HEK293 (cell line): ENCODE results near the gene RPGR.

Source experiments
- CTCF ChIA-PET: fragments of 350-600 bp; formaldehyde crosslinking; extraction: SDS; loops from one replicate; lab custom pipeline; 2021; ENCODE audit warnings: antibody characterized with exemption; lab: Yijun Ruan, JAX
- POLR2A ChIA-PET: fragments of 300-600 bp; formaldehyde crosslinking; extraction: SDS; loops from one replicate; lab custom pipeline; 2020; ENCODE audit warnings: antibody characterized with exemption, inconsistent platforms; lab: Yijun Ruan, JAX
- H3K27ac ChIP-seq: fragments of 200-500 bp; sonication (Bioruptor generic); 2 replicates; pipeline ENCODE4 v1.5.1; 2014; ENCODE audit warnings: low read depth, low read length, control low read depth, inconsistent platforms; ENCODE audit errors: extremely low read depth
- H3K36me3 ChIP-seq, 2 experiments: fragments of 200-500 bp in 1 of 2; sonication (Bioruptor generic) in 1 of 2; 1 replicate in 1 of 2; 2 replicates in 1 of 2; pipeline ENCODE4 v1.5.1; 2014 to 2017; ENCODE audit warnings: inconsistent platforms in 2 of 2, low read length in 2 of 2; ENCODE audit not compliant: control insufficient read depth in 2 of 2, insufficient read depth in 1 of 2
- H3K4me1 ChIP-seq: fragments of 200-500 bp; sonication (Bioruptor generic); 2 replicates; pipeline ENCODE4 v1.5.1; 2014; ENCODE audit warnings: mild to moderate bottlenecking, low read length, inconsistent platforms; ENCODE audit not compliant: control insufficient read depth, insufficient read depth
- H3K4me3 ChIP-seq: 2 replicates; pipeline ENCODE4 v1.5.1; 2011; ENCODE audit warnings: low read depth, mild to moderate bottlenecking, control low read depth, low read length, moderate library complexity
- H3K9me3 ChIP-seq: fragments of 200-500 bp; sonication (Bioruptor generic); 2 replicates; pipeline ENCODE4 v1.5.1; 2014; ENCODE audit warnings: low read depth, low read length, inconsistent platforms; ENCODE audit not compliant: control insufficient read depth, insufficient read depth
- BCL6B ChIP-seq: fragments of 450-650 bp; formaldehyde crosslinking; IDR thresholded peaks from 2 replicates; pipeline ENCODE4 v1.5.1; 2017; ENCODE audit warnings: missing biosample characterization, missing genetic modification characterization
- MYNN ChIP-seq: fragments of 450-650 bp; formaldehyde crosslinking; IDR thresholded peaks from 2 replicates; pipeline ENCODE4 v1.5.1; 2016; ENCODE audit warnings: missing biosample characterization, missing genetic modification characterization, borderline replicate concordance
- PRDM6 ChIP-seq: fragments of 450-650 bp; formaldehyde crosslinking; IDR thresholded peaks from 2 replicates; pipeline ENCODE4 v1.5.1; 2017; ENCODE audit warnings: missing biosample characterization, missing genetic modification characterization
- RBAK ChIP-seq: fragments of 450-650 bp; formaldehyde crosslinking; IDR thresholded peaks from 2 replicates; pipeline ENCODE4 v1.5.1; 2016; ENCODE audit warnings: missing biosample characterization, missing genetic modification characterization
- ZBTB1 ChIP-seq: fragments of 450-650 bp; formaldehyde crosslinking; IDR thresholded peaks from 2 replicates; pipeline ENCODE4 v1.5.1; 2016; ENCODE audit warnings: missing biosample characterization, missing genetic modification characterization
- ZBTB17 ChIP-seq: fragments of 450-650 bp; formaldehyde crosslinking; IDR thresholded peaks from 2 replicates; pipeline ENCODE4 v1.5.1; 2016; ENCODE audit warnings: missing biosample characterization, missing genetic modification characterization
- ZBTB21 ChIP-seq: fragments of 450-650 bp; formaldehyde crosslinking; IDR thresholded peaks from 2 replicates; pipeline ENCODE4 v1.5.1; 2017; ENCODE audit warnings: missing biosample characterization, missing genetic modification characterization
- ZEB2 ChIP-seq: fragments of 450-650 bp; formaldehyde crosslinking; IDR thresholded peaks from 2 replicates; pipeline ENCODE4 v1.5.1; 2016; ENCODE audit warnings: missing biosample characterization, missing genetic modification characterization
- ZNF112 ChIP-seq: fragments of 450-650 bp; formaldehyde crosslinking; IDR thresholded peaks from 2 replicates; pipeline ENCODE4 v1.5.0; 2017; ENCODE audit warnings: missing biosample characterization, missing genetic modification characterization
- ZNF138 ChIP-seq: fragments of 450-650 bp; formaldehyde crosslinking; IDR thresholded peaks from 2 replicates; pipeline ENCODE4 v1.5.1; 2016; ENCODE audit warnings: missing biosample characterization, missing genetic modification characterization, borderline replicate concordance
- ZNF16 ChIP-seq: fragments of 450-650 bp; formaldehyde crosslinking; IDR thresholded peaks from 2 replicates; pipeline ENCODE4 v1.5.1; 2016; ENCODE audit warnings: low read depth, missing biosample characterization, missing genetic modification characterization
- ZNF2 ChIP-seq: fragments of 450-650 bp; formaldehyde crosslinking; IDR thresholded peaks from 2 replicates; pipeline ENCODE4 v1.5.1; 2016; ENCODE audit warnings: missing biosample characterization, missing genetic modification characterization
- ZNF214 ChIP-seq: fragments of 450-650 bp; formaldehyde crosslinking; IDR thresholded peaks from 2 replicates; pipeline ENCODE4 v1.5.1; 2017; ENCODE audit warnings: missing biosample characterization, mild to moderate bottlenecking, missing genetic modification characterization, borderline replicate concordance
- ZNF311 ChIP-seq: fragments of 450-650 bp; formaldehyde crosslinking; IDR thresholded peaks from 2 replicates; pipeline ENCODE4 v1.5.1; 2017; ENCODE audit warnings: missing biosample characterization, missing genetic modification characterization, borderline replicate concordance
- ZNF324 ChIP-seq: fragments of 450-650 bp; formaldehyde crosslinking; IDR thresholded peaks from 2 replicates; pipeline ENCODE4 v1.5.1; 2016; ENCODE audit warnings: missing biosample characterization, missing genetic modification characterization
- ZNF341 ChIP-seq: fragments of 450-650 bp; formaldehyde crosslinking; IDR thresholded peaks from 2 replicates; pipeline ENCODE4; 2016; ENCODE audit warnings: low read depth, missing biosample characterization, missing genetic modification characterization
- ZNF473 ChIP-seq: fragments of 450-650 bp; formaldehyde crosslinking; IDR thresholded peaks from 2 replicates; pipeline ENCODE4 v1.5.1; 2017; ENCODE audit warnings: missing biosample characterization, missing genetic modification characterization
- ZNF529 ChIP-seq: fragments of 450-650 bp; formaldehyde crosslinking; IDR thresholded peaks from 2 replicates; pipeline ENCODE4 v1.5.1; 2017; ENCODE audit warnings: missing genetic modification characterization, missing biosample characterization; ENCODE audit not compliant: insufficient replicate concordance
- ZNF664 ChIP-seq: fragments of 450-650 bp; formaldehyde crosslinking; IDR thresholded peaks from 2 replicates; pipeline ENCODE4 v1.5.1; 2016; ENCODE audit warnings: missing biosample characterization, missing genetic modification characterization
- ZSCAN23 ChIP-seq: fragments of 450-650 bp; formaldehyde crosslinking; IDR thresholded peaks from 2 replicates; pipeline ENCODE4 v1.5.1; 2016; ENCODE audit warnings: missing biosample characterization, missing genetic modification characterization
- ZSCAN30 ChIP-seq: fragments of 450-650 bp; IDR thresholded peaks from 2 replicates; pipeline ENCODE4 v1.5.1; 2018; ENCODE audit warnings: missing biosample characterization, mild to moderate bottlenecking, missing genetic modification characterization, moderate library complexity
- TF ChIP-seq, protein P1 (sequence below): sonication (generic); formaldehyde crosslinking; IDR thresholded peaks from 2 replicates; pipeline ENCODE4 v1.8.1; 2022; ENCODE audit warnings: mild to moderate bottlenecking, moderate library complexity, missing genetic modification reagents
- TF ChIP-seq, protein P2 (sequence below): fragments of 450-650 bp; formaldehyde crosslinking; IDR thresholded peaks from 2 replicates; pipeline ENCODE4 v1.5.1; 2016; ENCODE audit warnings: missing biosample characterization, missing genetic modification characterization

The RPGR gene

DNA sequence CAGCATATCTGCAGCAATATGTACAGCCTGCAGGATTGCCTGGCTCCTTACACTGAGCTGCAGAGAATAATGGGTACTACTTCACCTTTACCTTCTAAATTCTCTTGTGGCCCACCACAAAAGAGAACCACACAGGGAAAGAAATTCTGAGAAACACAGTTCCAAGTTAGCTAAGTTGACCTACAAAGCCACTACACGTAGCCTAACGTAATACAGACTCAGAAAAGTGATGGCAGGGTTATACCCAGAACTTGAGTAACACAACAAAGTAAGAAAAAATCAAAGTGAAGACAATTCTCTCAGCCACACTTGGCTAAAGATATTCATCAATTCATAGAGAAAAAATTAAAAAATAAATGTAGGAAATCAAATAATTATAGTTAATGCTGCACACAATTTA, 80.3 kb downstream of the RPGR start:
- CTCF ChIA-PET, result interaction anchor here (0.6 to 1.7 kb wide), 2 partner anchors 27 to 646 kb away, joined by 5 read pairs; partner anchors contain the start of gene SRPX
- no peak for TF ChIP-seq ZEB2 (tag by site-specific recombination)
- TF ChIP-seq, protein P1, sequence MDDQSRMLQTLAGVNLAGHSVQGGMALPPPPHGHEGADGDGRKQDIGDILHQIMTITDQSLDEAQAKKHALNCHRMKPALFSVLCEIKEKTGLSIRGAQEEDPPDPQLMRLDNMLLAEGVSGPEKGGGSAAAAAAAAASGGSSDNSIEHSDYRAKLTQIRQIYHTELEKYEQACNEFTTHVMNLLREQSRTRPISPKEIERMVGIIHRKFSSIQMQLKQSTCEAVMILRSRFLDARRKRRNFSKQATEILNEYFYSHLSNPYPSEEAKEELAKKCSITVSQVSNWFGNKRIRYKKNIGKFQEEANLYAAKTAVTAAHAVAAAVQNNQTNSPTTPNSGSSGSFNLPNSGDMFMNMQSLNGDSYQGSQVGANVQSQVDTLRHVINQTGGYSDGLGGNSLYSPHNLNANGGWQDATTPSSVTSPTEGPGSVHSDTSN (CRISPR knock-in tag), result no peak
- TF ChIP-seq, all 188 proteins: peak for 0
- no peaks in the 10 kb centered on the region for H3K9me3 ChIP-seq
- POLR2A ChIA-PET, result no interaction called here
- H3K27ac ChIP-seq, result no peak overlapping the region
- H3K36me3 ChIP-seq, result no peaks in the 10 kb centered on the region
- peaks cover 3% of the 10 kb centered on the region; the same call in 1 of the 2 replicates for H3K4me1 ChIP-seq
- no peak overlapping the region for H3K4me3 ChIP-seq

GRCh38 chrX:38240541-38240940, 86.8 kb downstream of the RPGR start:
- no peak for TF ChIP-seq ZNF473 (tag by site-specific recombination)
- TF ChIP-seq ZNF529 (tag by site-specific recombination), result no peak
- no peak for TF ChIP-seq ZSCAN23 (tag by site-specific recombination)
- TF ChIP-seq ZBTB1 (tag by site-specific recombination), result no peak
- TF ChIP-seq ZBTB17, result no peak
- TF ChIP-seq MYNN (tag by site-specific recombination), result no peak
- TF ChIP-seq ZNF138 (tag by site-specific recombination), result no peak
- TF ChIP-seq, protein P2, sequence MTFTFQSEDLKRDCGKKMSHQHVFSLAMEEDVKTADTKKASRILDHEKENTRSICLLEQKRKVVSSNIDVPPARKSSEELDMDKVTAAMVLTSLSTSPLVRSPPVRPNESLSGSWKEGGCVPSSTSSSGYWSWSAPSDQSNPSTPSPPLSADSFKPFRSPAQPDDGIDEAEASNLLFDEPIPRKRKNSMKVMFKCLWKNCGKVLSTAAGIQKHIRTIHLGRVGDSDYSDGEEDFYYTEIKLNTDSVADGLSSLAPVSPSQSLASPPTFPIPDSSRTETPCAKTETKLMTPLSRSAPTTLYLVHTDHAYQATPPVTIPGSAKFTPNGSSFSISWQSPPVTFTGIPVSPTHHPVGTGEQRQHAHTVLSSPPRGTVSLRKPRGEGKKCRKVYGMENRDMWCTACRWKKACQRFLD (tag by site-specific recombination), result no peak
- Histone ChIP-seq H3K4me3 (no peak overlapping the region), H3K36me3 (no peaks in the 10 kb centered on the region), H3K27ac (no peak overlapping the region), H3K4me1 (no peaks in the 10 kb centered on the region), H3K9me3 (no peaks in the 10 kb centered on the region)
- ChIA-PET CTCF (no interaction called here), POLR2A (no interaction called here)

GRCh38 chrX:38236901-38237615, 90.3 kb downstream of the RPGR start:
- Histone ChIP-seq H3K4me3 (no peak overlapping the region), H3K4me1 (no peaks in the 10 kb centered on the region), H3K27ac (no peak overlapping the region), H3K36me3 (no peaks in the 10 kb centered on the region), H3K9me3 (no peaks in the 10 kb centered on the region; the same call in 1 of the 2 replicates)
- ChIA-PET POLR2A (no interaction called here), CTCF (interaction anchor here (2.1 kb wide), 1 partner anchor 23 kb away, joined by 9 read pairs; no protein-coding TSS in a partner anchor)
- no peak for TF ChIP-seq PRDM6
- TF ChIP-seq ZNF2 (tag by site-specific recombination), result no peak
- TF ChIP-seq ZNF324 (tag by site-specific recombination), result no peak
- no peak for TF ChIP-seq ZNF664 (tag by site-specific recombination)
- TF ChIP-seq, protein P2 (tag by site-specific recombination), result no peak
- TF ChIP-seq ZSCAN30 (tag by site-specific recombination), result no peak
- no peak for TF ChIP-seq BCL6B (tag by site-specific recombination)
- TF ChIP-seq ZNF16, result no peak
- TF ChIP-seq ZNF341, result no peak
- TF ChIP-seq, protein P1 (CRISPR knock-in tag), result no peak
- no peak for TF ChIP-seq ZBTB21 (tag by site-specific recombination)
- TF ChIP-seq ZNF311 (tag by site-specific recombination), result no peak
- no peak for TF ChIP-seq RBAK (tag by site-specific recombination)
- TF ChIP-seq ZNF112 (tag by site-specific recombination), result no peak
- no peak for TF ChIP-seq ZNF214 (tag by site-specific recombination)
